Measurements from ENCODE around the gene SLC25A43.
"Not testable (repeated sequence)": the region's sequence is repeated elsewhere in the genome, so short reads cannot be mapped to it uniquely, and the experiment has no call there.

The SLC25A43 gene

GRCh38 chrX:119410027-119410819, 11.1 kb downstream of the SLC25A43 start:
- DNase-seq = no peak

DNA sequence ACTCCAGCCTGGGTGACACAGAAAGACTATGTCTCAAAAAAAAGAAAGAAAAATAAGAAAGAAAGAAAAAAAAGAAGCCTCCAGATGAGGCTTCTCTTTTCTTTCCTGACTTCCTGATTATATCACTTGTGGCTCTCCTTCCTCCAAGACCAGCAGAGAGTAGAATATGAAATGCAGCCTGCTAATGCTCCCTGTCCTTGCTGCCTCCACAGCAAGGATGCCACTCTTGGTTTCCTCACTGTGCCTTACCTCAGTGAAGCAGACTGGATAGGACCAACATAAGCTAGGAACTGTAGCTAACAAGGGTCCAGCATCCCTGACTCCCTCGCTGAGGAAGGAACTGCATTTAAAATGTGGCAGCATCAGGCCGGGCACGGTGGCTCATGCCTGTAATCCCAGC, 11.7 kb downstream of the SLC25A43 start:
- no peak for DNase-seq

GRCh38 chrX:119411959-119412358, 12.8 kb downstream of the SLC25A43 start:
- DNase-seq = no peak

GRCh38 chrX:119417376-119417775, 18.2 kb downstream of the SLC25A43 start:
- DNase-seq = no peak

GRCh38 chrX:119417842-119418241, 18.7 kb downstream of the SLC25A43 start:
- no peak for DNase-seq

- DNase-seq = no peak
These were observed 20.0 kb downstream of the SLC25A43 start for GRCh38 chrX:119419146-119419545.

- no peak for DNase-seq
These were observed 20.8 kb downstream of the SLC25A43 start for GRCh38 chrX:119419898-119420297.

- no peak for DNase-seq
These were observed 22.0 kb downstream of the SLC25A43 start for GRCh38 chrX:119421016-119421705.

DNA sequence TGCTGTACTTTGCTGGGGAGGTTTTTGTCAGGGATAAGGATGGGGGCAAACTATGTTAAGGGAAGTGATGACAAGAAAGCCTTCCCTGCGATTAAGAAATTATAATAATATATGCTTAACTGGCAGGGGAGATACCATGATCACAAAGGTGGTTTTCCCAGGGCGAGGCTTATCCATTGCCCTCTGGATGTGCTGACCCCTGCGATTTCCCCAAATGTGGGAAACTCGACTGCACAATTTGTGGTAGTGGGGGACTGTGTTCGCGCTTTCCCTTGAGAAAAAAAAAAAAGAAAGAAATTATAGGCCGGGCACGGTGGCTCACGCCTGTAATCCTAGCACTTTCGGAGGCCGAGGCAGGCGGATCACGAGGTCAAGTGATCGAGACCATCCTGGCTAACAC, 24.5 kb downstream of the SLC25A43 start:
- DNase-seq = no peak

GRCh38 chrX:119424999-119425398, 25.9 kb downstream of the SLC25A43 start:
- no peak for DNase-seq

DNA sequence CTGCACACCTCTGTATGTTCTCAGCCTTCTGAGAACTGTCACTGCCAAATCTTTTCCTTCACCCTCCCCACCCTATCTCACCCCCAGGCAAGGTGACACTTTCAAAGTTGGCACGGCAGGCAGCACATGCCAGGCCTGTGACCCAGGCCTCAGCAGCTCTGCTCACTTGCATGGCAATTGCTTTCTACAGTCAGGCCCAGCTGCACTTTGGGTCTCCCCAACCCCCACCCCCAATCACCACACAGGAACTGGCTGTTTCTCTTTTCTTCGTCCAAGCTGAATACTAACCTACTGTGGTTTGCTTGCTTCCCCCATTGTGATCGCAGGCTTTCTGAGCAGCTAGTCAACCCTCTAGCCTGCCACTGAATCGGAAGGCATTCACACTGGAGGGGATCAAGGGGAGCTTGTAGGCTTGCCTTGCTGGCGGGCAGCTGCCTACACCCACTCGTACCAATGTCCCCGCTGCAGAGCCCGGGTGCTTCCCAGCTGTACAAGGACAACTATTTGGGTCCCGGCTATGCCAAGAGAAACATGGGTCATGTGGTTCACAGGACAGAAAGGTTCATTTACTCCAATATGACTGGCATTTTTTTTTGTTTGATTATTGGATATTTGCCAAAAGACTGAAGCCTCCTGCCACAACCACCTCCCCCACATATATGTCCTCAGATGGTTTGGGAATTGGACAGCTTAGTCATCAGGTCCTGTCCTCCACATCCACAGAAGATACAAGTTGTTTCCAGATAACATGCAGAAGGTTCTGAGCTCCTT, 28.1 kb downstream of the SLC25A43 start:
- no peak for DNase-seq

DNA sequence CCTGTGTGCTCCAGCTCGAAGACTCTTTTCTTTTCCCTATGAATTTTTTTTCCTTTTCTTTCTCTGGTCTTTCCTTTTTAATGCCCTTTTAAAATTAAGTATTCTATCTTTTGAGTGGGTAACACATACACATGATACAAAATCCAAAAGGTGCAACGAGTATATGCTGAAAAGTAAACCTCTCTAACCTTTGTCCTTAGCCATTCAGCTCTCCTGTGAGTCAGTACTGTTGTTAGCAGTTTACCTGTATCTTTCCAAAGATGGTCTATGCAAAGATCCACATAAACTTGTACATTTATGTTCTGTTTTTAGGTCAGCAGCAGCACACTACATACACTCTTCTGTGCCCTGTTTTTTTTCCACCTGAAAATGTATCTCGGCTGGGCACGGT, 28.7 kb downstream of the SLC25A43 start:
- DNase-seq = no peak

DNA sequence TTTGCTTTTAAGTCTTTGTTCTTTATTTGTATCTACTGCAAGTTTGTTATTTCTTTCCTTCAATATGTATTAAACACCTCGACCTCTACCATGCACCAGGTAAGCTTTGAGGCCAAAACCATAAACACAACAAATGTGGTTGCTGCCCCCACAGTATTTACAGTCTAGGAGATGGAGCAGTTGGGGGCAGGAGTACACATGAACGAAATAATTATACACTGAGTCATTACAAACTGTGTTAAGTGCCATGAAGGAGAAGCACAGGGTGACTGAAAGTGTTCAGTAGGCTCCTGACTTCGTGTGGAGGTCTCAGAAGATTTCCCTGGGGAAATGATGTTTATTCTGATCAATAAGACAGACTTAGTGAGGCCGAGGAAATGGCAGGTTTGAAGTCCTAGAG, 30.3 kb downstream of the SLC25A43 start:
- no peak for DNase-seq

DNA sequence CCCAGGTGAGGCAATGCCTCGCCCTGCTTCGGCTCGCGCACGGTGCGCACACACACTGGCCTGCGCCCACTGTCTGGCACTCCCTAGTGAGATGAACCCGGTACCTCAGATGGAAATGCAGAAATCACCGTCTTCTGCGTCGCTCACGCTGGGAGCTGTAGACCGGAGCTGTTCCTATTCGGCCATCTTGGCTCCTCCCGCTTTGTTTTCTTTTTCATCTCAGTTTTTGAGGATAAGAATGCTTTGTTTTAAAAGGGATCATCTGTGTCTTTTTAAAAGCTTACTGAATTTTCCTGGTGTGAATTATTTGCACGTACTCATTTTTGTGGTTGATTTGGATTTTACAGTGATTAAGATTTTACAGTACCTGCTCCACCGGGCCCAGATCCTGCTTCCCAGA, 42.2 kb downstream of the SLC25A43 start:
- DNase-seq = not testable (repeated sequence)

- no peak for DNase-seq
These were observed 43.1 kb downstream of the SLC25A43 start for GRCh38 chrX:119442286-119442685.

DNA sequence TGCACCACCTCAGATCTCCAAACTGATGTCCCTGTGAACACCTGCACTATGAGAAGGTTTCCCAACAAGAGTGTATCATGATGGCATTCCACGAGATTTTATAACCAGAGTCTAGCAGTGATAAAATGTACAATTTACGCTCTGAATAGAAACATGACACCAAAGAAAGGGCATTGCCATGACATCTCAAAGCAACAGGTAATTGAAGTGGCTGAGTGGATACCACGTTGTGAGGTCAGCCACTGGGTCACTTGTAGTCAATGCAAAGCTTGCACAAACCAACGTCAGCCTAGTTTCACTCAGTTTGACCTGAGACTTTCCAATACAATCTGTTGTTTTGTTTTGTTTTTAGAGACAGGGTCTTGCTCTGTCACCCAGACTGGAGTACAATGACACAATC, 54.1 kb downstream of the SLC25A43 start:
- DNase-seq = no peak

DNA sequence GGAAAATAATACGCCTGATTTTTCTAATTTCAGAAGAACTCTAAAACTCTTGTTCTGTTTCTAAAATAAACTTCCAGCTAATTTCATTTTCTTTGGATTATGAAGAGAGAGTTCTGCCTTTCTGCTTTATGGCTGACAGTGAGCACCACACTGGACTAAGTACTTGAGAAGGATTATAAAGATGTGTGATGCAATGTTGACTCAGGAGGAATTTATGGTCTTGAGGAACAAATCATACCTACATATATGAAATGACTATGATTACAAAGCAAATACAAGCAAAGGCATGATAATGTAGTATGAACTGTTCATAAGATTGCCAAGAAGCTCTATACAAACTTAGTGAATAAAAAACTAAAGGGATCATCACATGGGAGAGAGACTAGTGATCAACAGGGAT, 56.1 kb downstream of the SLC25A43 start:
- DNase-seq = no peak

DNA sequence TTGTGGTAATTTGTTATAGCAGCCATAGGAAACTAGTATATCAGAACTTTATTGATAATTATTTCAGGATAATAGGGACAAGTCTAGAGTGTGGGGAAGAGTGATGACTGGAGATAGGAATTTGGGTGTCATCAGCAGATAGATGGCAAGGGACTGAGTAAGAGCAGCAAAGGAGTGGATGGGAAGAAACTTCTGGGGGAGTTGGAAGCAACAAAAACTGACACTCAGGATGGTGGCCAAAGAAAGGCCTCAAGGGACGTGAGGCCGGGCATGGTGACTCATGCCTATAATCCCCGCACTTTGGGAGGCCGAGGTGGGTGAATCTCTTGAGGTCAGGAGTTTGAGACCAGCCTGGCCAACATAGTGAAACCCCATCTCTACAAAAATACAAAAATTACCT, 60.0 kb downstream of the SLC25A43 start:
- no peak for DNase-seq

DNA sequence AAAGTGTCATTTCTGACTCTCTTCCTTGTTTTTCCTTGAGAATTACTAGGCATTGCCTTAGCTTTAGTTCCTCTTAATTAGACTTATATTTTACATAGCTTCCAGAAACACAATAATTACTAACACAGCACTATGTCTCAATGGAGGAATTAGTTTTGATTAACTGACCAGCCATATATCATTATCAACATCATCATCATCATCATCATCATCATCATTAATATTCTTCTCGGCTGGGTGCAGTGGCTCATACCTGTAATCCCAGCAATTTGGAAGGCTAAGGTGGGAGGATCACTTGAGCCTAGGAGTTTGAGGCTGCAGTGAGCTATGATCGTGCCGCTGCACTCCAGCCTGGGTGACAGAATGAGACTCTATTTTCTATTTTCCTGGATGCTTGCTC, 66.4 kb downstream of the SLC25A43 start:
- DNase-seq = no peak

- DNase-seq = no peak
These were observed 67.8 kb downstream of the SLC25A43 start for GRCh38 chrX:119466970-119467369.

DNA sequence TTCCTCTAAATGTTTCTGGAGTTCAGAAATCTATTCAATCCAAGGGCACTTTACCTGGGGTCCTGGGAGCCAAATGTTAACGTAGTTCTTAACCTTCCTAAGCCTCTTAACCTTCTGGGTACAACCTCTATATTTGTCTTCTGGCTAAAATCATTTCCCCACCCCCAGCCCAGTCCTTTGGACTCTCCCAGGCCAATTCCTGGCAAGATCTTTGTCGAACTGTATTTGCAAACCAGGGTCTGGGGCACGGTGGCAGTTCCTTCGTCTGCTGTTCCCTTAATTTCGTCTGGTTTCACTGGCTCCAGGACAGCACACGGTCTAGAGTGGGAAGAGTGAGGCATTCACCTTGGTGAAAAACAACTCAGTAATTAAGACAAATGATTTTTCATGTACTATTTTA, 68.3 kb downstream of the SLC25A43 start:
- DNase-seq = no peak

- peak; percentile 75 for DNase-seq
These were observed 68.9 kb downstream of the SLC25A43 start, which contains the start of gene SLC25A5 for GRCh38 chrX:119467842-119468550. TSS of gene SLC25A5 (plus strand) at chrX:119468444. CDS start at chrX:119468516, 72 bp downstream.

Data from stimulated activated CD4-positive, alpha-beta T cell treated with anti-CD3 and anti-CD28 coated beads, Interleukin-12 subunit alpha, Interleukin-12 subunit beta, amount 100 ng/mL, for 4 hours (primary cell).